NT2/D1 (cell line): ENCODE results near the gene INTS1.

Experiments
- SUZ12 ChIP-seq: IDR thresholded peaks from 2 replicates; pipeline ENCODE4 v1.6.1; 2011; ENCODE audit not compliant: insufficient read length, insufficient read depth; ENCODE audit errors: extremely low read depth
- YY1 ChIP-seq: IDR thresholded peaks from 2 replicates; pipeline ENCODE4 v1.6.1; 2011; ENCODE audit not compliant: insufficient read length, insufficient read depth
- ZNF274 ChIP-seq: IDR thresholded peaks from 2 replicates; pipeline ENCODE4 v1.6.1; 2011; ENCODE audit warnings: mild to moderate bottlenecking, low read depth, low read length

DNA sequence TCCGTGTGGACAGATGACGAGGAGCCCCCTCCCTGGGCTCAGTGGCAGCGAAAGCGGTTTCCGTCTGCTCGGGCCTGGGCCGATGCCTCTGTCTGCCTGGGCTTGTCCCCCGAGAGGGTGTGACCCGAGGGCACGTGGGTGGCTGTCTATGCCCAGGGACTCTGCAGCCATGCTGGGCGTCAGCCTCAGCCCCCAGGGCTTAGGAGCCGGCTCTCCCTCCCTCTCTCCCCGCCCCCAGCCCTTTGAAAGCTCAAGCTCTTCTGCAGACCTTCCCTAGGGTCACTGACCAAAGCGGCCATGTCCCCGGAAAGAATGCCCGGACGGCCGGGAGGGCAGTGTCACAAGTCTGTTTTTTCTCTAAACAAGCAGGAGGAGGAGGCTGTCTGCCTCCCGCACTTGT lies 52.0 kb downstream of the INTS1 start:
- no peak for TF ChIP-seq SUZ12
- TF ChIP-seq YY1: no peak
- TF ChIP-seq ZNF274: no peak
